ENCODE data around the gene AADACL2. TPM values are rescaled to one million over a fixed set of nuclear protein-coding genes. Genes with fewer than 3 reads are reported as not detected.

Gene AADACL2
- total and polyA plus RNA-seq, 11 donors, result 1.4 TPM; not detected in 10

DNA sequence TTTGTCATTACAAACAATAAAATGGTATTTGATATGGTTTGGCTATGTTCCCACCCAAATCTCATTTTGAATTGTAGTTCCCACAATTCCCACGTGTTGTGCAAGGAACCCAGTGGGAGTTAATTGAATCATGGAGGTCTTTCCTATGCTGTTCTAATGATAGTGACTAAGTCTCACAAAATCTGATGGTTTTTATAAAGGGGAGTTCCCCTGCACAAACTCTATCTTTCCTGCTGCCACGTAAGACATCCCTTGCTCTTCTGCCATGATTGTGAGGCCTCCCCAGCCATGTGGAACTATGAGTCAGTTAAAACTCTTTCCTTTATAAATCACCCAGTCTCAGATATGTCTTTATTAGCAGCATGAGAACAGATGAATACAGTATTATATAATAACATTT is 64.7 kb downstream of the AADACL2 start:
- DNase-seq, result no peak
- TF ChIP-seq POLR2A (IDR thresholded peaks at IDR 0.05) (no peak), CTCF (IDR thresholded peaks at IDR 0.05) (no peak)
- ATAC-seq, result no peak
- 71 to 80% (median 76%) methylated on average over 2 of the region's 2 CpGs for WGBS, 4 donors
- H3K27me3 ChIP-seq, result no peaks in the 10 kb centered on the region
- H3K4me3 ChIP-seq, result no peak overlapping the region
- H3K9me3 ChIP-seq, result no peaks in the 10 kb centered on the region
- intact Hi-C loops (cut with DNase I), result no loop called here
- no peaks in the 10 kb centered on the region for H3K4me1 ChIP-seq
- H3K27ac ChIP-seq, result no peak overlapping the region
- H3K36me3 ChIP-seq, result no peaks in the 10 kb centered on the region

- no peaks in the 10 kb centered on the region for H3K27me3 ChIP-seq
- TF ChIP-seq CTCF (IDR thresholded peaks at IDR 0.05) (no peak), POLR2A (IDR thresholded peaks at IDR 0.05) (no peak)
- 83 to 90% (median 85%) methylated on average over 2 of the region's 2 CpGs for WGBS, 4 donors
- no peaks in the 10 kb centered on the region for H3K9me3 ChIP-seq
- no peak overlapping the region for H3K4me3 ChIP-seq
- DNase-seq (no peak), ATAC-seq (no peak)
- no peaks in the 10 kb centered on the region for H3K4me1 ChIP-seq
- intact Hi-C loops (cut with DNase I), result no loop called here
- H3K36me3 ChIP-seq, result no peaks in the 10 kb centered on the region
- no peak overlapping the region for H3K27ac ChIP-seq
These were observed 66.7 kb downstream of the AADACL2 start for GRCh38 chr3:151800431-151800830.

DNA sequence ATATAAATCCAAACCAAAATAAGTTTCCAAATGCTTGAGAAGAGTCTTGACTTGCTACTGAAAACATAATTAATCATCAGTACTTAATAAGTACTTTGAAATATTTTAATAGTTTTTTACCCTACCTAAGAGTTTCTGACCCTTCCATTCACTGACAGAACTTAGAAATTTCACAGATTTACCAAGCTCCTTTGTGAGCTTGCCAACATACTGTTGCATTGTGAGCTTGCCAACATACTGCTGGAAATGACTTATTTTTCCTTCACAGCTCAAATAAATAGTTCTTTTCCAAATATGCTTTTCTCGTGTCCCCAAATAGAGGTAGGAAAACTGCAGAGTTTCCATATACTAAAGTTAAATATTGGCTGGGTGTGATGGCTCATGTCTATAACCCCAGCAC is 70.5 kb downstream of the AADACL2 start:
- WGBS, 4 donors, result 39 to 74% (median 59%) methylated on average over 1 of the region's 1 CpG
- H3K27me3 ChIP-seq, result no peaks in the 10 kb centered on the region
- intact Hi-C loops (cut with DNase I), result no loop called here
- no peaks in the 10 kb centered on the region for H3K4me1 ChIP-seq
- DNase-seq, result no peak
- H3K4me3 ChIP-seq, result no peak overlapping the region
- no peaks in the 10 kb centered on the region for H3K36me3 ChIP-seq
- peaks cover 0 to 6% (median 0%) of the 10 kb centered on the region in 12 donors for H3K9me3 ChIP-seq
- TF ChIP-seq CTCF (IDR thresholded peaks at IDR 0.05), result no peak
- TF ChIP-seq POLR2A (IDR thresholded peaks at IDR 0.05), result no peak
- no peak overlapping the region for H3K27ac ChIP-seq
- no peak for ATAC-seq

DNA sequence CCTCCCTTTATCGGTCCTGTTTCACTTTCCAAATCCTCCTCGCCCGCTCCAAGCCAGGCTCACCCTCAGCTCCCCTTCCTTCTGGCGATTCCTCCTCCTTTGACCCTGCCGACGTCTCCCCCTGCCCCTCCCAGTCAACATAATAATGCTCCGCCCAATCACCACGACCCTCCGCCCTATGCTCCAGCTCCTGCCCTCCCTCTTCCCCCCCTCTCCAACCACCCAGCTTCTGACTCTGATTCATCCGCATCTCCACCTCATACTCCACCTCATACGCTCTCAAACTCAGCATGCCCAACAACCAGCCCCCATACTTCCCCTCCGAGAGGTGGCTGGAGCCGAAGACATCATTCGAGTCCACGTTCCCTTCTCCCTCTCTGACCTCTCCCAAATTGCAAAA is 73.1 kb downstream of the AADACL2 start:
- H3K27ac ChIP-seq, result no peak overlapping the region
- no peak for DNase-seq
- 89 to 91% (median 91%) methylated on average over 15 of the region's 15 CpGs for WGBS, 4 donors
- intact Hi-C loops (cut with DNase I), result no loop called here
- TF ChIP-seq POLR2A (IDR thresholded peaks at IDR 0.05) (no peak), CTCF (IDR thresholded peaks at IDR 0.05) (no peak)
- H3K9me3 ChIP-seq, result peaks cover 0 to 6% (median 0%) of the 10 kb centered on the region in 12 donors
- no peak overlapping the region for H3K4me3 ChIP-seq
- no peak for ATAC-seq
- H3K27me3 ChIP-seq, result no peaks in the 10 kb centered on the region
- no peaks in the 10 kb centered on the region for H3K36me3 ChIP-seq
- H3K4me1 ChIP-seq, result no peaks in the 10 kb centered on the region

Other genes with a start within 250 kb of the AADACL2 start
- gene AADAC, start 80.2 kb downstream of the AADACL2 start, total RNA-seq, result 1 to 10 TPM in 1 of 9 donors, not detected in 8; 3.0 TPM
- not detected for gene AADAC, start 80.2 kb downstream of the AADACL2 start, polyA plus RNA-seq
- 1 to 10 TPM in 2 of 9 donors, under 1 TPM in 7; 0.07 to 7.2 (median 0.19) TPM for gene SUCNR1, start 139.7 kb downstream of the AADACL2 start, total RNA-seq
- gene SUCNR1, start 139.7 kb downstream of the AADACL2 start, polyA plus RNA-seq, result under 1 TPM in 1 of 2 donors, not detected in 1; 0.15 TPM

Data from heart left ventricle (tissue), 16 donors.